Ovary (tissue), 3 donors: ENCODE measurements around the gene BICDL1.

Source experiments
- POLR2A ChIP-seq: fragments of 450-650 bp; IDR thresholded peaks from one replicate; pipeline ENCODE4 v1.6.1; 2017; ENCODE audit warnings: antibody characterized with exemption, mild to moderate bottlenecking, moderate library complexity
- TF ChIP-seq, protein P1 (sequence below), 3 donors: fragments of 450-650 bp in 2 of 3; fragments of 200-600 bp in 1 of 3; IDR thresholded peaks; one replicate each; pipeline versions ENCODE4 v1.5.1 to v1.8.0; 2016 to 2022; ENCODE audit warnings: antibody characterized with exemption in 3 of 3, mild to moderate bottlenecking in 1 of 3
- donor health status: DM: no; HTN: no; CAD: no.

DNA sequence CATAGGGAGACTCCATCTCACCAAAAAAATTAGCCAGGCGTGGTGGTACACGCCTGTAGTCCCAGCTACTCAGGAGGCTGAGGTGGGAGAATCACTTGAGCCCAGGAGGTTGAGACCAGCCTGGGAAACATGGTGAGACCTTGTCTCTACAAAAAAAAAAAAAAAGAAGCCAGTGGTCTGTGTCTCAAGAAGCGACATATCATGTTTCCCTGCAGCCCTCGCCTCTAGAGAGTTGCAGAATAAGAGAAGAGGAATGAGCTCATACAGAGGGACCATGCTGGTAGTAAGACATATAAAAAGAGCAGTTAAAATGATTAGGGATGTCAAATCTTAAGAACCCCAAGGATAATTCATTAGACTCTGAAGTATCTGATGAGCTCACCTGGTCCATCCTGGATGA is 39.4 kb upstream of the BICDL1 start:
- TF ChIP-seq, protein P1, sequence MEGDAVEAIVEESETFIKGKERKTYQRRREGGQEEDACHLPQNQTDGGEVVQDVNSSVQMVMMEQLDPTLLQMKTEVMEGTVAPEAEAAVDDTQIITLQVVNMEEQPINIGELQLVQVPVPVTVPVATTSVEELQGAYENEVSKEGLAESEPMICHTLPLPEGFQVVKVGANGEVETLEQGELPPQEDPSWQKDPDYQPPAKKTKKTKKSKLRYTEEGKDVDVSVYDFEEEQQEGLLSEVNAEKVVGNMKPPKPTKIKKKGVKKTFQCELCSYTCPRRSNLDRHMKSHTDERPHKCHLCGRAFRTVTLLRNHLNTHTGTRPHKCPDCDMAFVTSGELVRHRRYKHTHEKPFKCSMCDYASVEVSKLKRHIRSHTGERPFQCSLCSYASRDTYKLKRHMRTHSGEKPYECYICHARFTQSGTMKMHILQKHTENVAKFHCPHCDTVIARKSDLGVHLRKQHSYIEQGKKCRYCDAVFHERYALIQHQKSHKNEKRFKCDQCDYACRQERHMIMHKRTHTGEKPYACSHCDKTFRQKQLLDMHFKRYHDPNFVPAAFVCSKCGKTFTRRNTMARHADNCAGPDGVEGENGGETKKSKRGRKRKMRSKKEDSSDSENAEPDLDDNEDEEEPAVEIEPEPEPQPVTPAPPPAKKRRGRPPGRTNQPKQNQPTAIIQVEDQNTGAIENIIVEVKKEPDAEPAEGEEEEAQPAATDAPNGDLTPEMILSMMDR (IDR thresholded peaks at IDR 0.05) = no peak
- TF ChIP-seq POLR2A = no peak
